Stimulated activated CD4-positive, alpha-beta T cell treated with anti-CD3 and anti-CD28 coated beads, Interleukin-12 subunit alpha, Interleukin-12 subunit beta, amount 100 ng/mL, for 24 hours (primary cell): Measurements from ENCODE around the gene PPL.

Experiments used
- DNase-seq, 2 experiments: peaks; one replicate each; pipeline ENCODE4 v3.0.0-alpha.2; 2020; ENCODE audit warnings: low read depth in 2 of 2

Gene PPL

DNA sequence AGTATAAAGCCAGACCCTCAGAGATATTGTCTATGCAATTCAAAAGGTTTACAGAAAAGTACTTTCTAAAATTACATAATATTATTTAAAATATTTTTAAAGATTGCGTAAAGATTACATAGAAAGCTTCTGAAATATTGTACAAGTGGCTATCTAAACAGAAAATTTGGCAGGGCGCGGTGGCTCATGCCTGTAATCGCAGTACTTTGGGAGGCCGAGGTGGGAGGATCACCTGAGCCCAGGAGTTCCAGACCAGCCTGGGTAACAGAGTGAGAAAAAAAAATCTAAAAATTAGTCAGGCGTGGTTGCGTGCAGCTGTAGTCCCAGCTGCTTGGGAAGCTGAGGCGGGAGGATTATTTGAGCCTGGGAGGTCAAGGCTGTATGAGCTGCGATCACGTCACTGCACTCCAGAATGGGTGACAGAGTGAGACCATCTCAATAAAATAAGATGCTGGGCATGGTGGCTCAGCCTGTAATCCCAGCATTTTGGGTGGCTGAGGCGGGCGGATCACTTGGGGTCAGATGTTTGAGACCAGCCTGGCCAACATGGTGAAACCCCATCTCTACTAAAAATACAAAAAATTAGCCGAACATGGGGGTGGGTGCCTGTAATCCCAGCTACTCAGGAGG lies 71.6 kb downstream of the PPL start:
- DNase-seq: no peak

- DNase-seq: no peak
These were observed 72.2 kb downstream of the PPL start for GRCh38 chr16:4864728-4865127.

- no peak for DNase-seq
These were observed 74.3 kb downstream of the PPL start for GRCh38 chr16:4862639-4863038.

GRCh38 chr16:4860727-4861342 lies 76.1 kb downstream of the PPL start:
- no peak for DNase-seq

- DNase-seq: no peak
These were observed 77.1 kb downstream of the PPL start for GRCh38 chr16:4859900-4860255.

DNA sequence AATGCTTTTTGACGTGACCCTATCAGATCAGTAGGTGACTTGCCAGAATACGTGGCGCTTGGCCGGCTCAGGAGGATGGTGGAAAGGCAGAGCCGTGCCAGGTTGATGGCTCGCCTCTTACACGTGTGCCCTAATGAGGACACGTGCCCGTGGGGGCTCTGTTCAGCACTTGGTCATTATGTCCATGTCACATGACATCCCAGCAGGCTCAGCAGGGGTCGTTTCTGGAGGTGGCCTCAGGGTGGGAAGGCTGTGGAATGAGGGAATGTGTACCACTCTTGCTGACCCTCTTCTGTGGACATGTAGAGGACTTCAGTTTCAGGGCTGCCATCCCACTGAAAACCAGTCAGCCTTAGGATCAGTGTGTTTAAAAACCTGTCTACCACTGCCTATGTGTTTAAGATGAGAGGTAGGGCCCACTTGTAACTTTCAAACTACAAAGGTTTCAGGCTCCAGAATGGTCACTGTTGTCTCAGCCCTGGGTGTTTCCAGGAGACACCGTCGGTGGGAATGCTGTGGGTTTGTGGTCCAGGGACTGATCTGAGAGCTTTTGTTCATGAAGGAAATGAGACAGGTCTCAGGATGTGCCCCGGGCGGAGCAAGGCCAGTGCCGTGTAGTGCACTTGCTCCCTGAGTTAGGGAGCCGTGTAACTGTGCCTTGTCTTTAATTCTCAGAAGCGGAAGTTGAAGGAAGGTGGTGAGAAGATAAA lies 77.6 kb downstream of the PPL start:
- no peak for DNase-seq

GRCh38 chr16:4855804-4856203 lies 81.1 kb downstream of the PPL start:
- no peak for DNase-seq

DNA sequence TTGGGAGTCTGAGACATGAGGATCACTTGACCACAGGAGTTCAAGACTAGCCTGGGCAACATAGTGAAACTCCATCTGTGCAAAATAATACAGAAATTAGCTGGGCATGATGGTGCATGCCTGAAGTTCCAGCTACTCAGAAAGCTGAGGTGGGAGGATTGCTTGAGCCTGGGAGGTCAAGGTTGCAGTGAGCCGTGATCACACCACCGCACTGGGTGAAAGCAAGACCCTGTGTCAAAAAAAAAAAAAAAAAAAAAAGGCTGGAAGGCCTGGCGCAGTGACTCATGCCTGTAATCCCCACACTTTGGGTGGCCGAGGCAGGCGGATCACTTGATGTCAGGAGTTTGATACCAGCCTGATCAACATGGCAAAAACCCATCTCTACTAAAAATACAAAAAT lies 81.6 kb downstream of the PPL start:
- no peak for DNase-seq

DNA sequence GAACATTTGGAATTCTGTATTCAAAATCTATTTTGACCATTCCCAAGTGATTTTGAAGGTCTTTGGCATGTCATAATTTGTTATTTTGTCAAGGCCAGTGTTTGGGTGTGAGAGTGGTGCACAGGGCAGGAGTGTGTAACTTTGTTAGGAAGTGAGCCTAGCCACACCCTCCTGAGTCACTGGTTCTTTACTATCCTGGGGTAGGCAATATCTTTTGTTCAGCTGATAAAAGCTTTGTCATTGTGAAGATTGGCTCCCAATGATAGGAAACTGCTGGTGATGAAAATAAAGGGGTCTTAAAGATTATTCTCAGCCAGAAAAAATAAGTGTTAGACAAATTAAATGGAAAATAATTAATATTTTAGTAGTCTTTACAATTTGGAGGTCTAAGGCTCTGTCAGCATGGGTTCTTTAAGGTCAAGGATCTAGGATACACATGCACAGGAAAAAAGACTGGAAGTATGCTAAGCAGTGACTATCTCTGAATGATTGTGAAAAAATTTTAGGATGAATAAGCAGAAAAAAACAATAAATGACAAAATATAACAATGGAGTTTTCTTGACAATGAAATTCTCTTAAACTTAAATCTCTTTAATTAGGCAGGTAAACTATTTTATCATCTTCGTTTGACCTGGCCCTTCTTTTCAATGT lies 84.6 kb downstream of the PPL start:
- DNase-seq: no peak

- DNase-seq: no peak
These were observed 86.7 kb downstream of the PPL start for GRCh38 chr16:4850211-4850610.

- peak; percentile 0 to 26 for DNase-seq
These were observed 89.0 kb downstream of the PPL start for GRCh38 chr16:4847774-4848587.

DNA sequence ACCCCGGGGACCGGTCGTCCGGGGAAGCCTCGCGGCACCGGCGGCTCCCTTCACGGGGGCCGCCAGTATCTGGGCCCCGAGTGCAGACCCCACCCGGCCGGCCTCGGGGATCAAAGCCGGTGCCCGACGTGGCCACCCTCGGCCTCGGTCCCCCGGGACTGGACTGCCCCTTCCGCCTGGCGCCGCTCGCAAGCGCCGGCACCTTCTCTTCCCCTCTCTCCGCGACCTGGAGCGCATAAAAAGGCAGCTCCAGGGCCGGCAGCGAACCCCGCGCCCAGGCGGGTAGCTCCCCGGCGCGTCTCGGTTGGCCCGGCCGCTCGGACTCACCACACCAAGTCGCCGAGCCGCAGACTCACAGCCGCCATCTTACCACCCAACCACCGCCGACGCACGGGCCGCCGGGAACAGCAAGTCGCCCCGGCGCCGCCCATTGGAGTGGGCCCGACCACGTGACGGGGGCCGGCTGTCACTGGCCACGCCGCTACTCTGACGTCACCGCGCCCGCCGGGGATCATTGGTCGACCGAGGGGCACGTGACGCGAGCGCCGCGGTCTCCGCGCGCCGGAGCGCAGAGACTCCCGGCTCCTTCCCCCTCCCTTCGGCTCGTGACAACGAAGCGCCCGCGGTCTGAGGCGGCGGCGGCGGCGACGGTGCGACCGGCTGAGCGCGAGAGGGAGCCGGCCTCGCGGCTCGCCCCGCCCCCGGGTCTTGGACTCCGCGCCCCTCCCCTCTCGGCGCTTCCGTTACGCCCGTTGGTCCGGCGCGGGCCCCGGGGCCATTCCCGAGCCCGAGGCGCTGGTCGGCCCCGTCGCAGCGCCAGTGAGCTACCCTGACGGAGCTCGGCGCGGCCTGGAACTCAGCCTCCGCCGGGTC lies 89.8 kb downstream of the PPL start, which contains the start of the genes GLYR1 and UBN1:
Gene GLYR1, minus strand, starts transcription at position 388 of the 873 bp plus-strand sequence. Its CDS starts 23 bp downstream, at position 365.
Gene UBN1, plus strand, starts transcription at position 581 of the 873 bp plus-strand sequence. CDS start 5,437 bp downstream, outside the sequence.
- peak; percentile 99 to 100 for DNase-seq

- DNase-seq: peak; percentile 1 to 13
These were observed 90.4 kb downstream of the PPL start for GRCh38 chr16:4846503-4846900.

DNA sequence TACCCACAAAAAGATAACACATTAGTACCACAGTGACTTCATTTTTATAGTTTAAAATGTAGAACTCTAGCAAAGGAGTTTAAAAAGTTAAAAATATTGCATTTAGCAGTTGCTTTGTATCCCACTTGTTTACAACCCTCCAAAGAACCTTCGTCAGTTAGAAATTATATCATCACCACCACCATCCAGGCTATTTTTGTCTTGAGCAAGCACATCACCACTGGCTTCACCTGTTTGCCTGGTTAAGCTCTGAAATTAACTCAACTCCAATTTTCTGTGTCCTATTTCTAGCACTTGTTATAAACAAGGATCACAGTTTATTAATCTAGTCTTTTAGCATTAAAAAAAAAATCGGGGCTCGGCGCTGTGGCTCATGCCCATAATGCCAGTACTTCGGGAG lies 96.0 kb downstream of the PPL start:
- DNase-seq: no peak

DNA sequence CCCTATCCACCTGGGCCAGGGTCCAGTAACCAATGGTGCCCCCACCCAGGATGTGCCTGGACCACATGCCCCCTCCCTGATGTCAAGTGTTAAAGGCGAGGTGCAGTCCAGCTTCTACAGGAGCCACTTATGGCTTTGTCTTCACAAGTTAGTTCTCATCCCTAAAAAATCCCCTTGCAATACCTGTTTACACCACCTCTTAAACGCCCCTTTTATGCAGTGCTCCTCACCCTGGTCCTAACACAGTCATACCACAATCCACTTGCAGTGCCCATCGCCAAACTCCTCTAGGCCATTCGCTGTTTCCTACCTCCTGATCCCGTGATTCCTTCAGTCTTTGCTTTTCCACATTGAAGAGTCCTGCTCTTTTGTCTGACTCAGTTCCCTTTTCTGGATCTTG lies 97.0 kb downstream of the PPL start:
- no peak for DNase-seq

DNA sequence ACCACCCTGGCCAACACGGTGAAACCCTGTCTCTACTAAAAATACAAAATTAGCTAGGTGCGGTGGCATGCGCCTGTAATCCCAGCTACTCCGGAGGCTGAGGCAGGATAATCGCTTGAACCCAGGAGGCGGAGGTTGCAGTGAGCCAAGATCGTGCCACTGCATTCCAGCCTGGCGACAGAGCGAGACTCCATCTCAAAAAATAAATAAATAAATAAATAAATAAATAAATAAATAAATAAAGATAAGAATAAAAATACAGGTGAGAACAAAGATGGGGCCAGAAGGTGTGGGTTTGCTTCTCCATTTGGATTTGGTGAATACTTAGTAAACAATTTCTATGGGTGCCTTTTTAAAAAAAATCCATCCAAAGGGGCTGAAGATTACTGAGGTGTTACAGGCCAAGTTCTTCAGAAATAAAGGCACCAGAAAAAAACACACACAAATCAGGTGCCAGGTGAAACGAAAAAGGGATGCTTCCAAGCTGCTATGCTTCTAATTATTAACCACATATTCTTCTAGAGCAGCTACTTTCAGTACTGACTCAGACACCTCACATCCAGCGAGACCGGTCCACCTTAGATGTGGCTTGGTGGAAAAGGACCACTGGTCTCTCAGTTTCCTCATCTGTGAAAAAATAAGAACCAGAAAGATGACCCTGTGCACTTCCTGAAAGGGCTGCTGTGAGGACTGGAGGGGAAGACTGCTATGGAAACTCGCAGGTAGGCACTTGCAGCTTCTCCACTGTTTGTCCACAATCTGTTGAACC lies 99.0 kb downstream of the PPL start:
- no peak for DNase-seq

DNA sequence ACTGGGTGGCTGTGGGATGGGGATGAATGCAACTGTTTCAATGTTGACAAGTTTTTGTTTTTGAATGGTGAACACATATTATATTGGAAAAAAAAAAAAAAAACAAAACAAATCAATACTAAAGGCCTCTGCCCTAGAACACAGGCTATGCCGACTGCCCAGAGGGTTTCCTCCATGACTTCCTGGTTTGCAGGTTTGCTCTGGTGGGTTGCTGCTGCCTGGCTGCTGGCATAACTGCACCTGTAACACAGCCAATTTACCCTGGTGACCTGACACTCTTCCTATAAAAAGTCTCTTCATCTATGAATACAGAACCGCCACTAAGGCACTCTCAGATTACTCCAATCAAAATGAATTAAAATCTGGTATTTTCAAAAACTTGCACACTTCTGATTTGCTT lies 100.2 kb downstream of the PPL start:
- no peak for DNase-seq

DNA sequence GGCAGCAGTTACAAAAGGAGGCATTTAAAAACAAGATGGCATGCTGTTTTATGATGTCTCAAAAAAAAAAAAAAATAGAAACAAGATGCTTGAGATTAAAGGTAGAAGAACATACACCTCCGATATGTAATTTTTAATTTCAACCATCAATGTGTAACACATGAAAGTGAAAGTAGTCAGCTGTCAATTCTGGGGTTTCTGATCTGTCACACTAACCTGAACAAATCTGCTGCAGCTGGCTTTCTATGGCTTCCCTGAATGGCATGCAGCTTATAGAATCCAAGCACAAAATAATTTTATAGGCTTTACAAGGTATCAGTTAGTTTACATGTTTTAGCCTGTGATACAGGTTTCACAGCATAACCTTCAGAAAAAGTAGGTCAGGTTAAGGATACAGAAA lies 103.4 kb downstream of the PPL start:
- DNase-seq: no peak

DNA sequence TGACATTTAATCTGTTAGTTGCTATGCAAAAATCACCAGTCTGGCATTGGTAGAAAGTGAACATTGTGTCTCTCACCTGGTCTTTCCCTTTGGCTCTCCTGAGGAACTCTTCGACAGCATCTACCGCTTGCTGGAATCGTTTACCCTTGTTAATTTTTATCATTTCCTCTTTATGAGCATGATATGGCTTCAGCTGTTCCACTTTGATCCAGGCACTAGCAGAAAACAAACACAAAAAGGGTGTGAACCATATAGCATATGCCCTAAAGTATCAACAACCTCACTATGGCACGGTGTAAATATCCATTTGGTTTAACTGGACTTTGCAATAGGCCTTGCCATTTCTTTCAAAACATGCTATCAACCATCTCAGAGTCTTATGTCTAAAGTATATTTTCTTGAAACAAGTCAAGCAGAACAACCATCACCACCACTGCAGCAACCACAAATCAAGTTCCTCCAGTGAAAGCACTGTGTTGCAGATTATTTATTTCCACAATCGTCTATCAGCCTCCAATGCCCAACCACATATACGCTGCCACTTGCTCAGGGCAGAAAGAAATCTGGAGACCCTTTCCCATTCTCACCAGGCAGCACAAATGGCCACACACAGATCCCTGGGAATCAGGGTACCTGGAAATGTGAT lies 104.1 kb downstream of the PPL start:
- DNase-seq: no peak
